GM21737 (cell line): Measurements from ENCODE around the gene REPS1.
"Not testable (repeated sequence)": the region's sequence is repeated elsewhere in the genome, so short reads cannot be mapped to it uniquely, and the experiment has no call there.

Experiments used
- ATAC-seq: cut with Tn5 transposase; IDR thresholded peaks from one replicate; pipeline ENCODE4 v1.9.1; 2021; ENCODE audit warnings: mild to moderate bottlenecking, moderate library complexity; ENCODE audit not compliant: unreplicated experiment

The REPS1 gene

GRCh38 chr6:138987643-138988468 lies at the start of gene REPS1:
REPS1 (minus strand) TSS chr6:138988253; CDS start chr6:138987682, 571 bp downstream.
- peak; percentile 95 for ATAC-seq

DNA sequence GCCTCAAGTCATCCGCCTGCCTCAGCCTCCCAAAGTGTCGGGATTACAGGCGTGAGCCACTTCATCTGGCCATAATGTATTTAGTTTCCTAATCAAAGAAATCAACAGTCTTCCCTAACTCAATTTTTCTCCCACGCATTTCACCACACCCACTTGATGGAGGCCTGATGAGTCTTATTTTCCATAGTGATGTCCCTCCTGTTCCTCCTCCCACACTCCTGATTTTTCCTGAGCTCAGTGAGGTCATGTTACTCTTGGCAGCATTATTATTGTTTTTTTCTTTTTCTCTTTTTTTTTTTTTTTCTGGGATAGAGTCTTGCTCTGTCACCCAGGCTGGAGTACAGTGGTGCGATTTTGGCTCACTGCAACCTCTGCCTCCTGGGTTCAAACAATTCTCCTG lies 49.4 kb upstream of the REPS1 start:
- no peak for ATAC-seq

GRCh38 chr6:139030228-139030963 lies 42.3 kb upstream of the REPS1 start:
- peak; percentile 38 for ATAC-seq

GRCh38 chr6:139029470-139030227 lies 41.6 kb upstream of the REPS1 start:
- peak; percentile 35 for ATAC-seq

DNA sequence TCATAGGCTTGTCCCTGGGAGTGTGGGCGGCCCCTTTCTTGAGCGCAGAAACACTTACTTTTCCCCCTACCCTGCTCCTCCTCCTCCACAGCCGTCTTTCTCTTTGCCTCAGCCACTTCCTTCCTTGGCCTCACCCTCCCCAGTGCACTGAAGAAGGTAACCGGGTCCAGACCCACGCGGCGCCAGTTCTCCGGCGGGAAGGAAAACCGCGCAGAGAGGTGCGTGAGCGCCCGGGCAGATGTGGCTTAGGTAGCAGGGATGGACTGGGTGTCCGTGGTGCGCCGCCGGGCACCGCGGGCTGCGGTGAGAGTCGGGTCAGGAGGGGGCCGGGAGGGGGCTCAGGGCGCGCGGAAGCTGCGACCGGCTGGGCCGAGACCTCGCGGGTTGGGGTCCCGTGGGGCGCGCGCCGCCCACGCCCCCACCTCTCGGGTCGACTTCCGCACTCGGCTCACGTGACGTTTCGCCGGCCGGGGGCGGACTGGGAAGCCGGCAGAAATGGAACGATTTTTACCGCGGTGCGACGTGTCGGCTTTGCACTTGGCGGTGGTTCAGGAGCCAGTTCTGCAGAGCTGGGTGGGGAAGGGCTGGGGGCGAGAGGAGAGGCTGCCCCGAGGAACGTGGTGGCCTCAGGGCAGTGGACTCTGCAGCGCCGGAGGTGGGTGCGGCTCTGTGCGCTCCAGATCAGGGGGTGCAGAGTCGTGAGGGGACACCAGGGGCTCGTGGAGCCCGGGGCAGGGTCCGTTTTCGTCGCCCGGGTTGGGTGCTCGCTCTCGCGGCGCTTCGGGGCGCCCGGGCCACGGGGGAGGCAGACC lies 40.8 kb upstream of the REPS1 start, which contains the start of gene ABRACL:
TSS of gene ABRACL (plus strand) at position 88 of the 812 bp plus-strand sequence. CDS start 5,416 bp downstream, outside the sequence.
- peak; percentile 61 for ATAC-seq

DNA sequence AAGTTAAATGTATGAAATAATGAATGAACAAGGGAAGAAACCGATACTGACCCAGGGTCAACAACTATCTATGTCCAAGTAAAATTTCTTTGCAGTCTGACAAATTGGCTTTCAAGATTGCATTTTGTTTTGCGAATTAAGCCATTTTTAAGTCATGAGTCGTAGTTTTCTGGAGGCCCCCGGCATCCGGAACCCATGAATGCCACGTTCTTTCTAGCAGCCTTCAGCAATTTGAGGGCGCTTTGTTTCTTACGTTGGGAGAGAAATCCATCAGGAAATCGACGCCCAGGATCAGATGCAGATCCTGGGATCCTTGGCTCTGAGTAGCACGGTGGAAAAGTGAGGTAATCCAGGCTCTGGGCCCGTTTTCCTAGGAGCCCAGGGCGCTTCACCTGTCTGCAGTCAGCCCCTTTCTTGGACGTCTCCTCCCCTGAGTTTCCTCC lies 40.2 kb upstream of the REPS1 start:
- ATAC-seq = peak; percentile 3

DNA sequence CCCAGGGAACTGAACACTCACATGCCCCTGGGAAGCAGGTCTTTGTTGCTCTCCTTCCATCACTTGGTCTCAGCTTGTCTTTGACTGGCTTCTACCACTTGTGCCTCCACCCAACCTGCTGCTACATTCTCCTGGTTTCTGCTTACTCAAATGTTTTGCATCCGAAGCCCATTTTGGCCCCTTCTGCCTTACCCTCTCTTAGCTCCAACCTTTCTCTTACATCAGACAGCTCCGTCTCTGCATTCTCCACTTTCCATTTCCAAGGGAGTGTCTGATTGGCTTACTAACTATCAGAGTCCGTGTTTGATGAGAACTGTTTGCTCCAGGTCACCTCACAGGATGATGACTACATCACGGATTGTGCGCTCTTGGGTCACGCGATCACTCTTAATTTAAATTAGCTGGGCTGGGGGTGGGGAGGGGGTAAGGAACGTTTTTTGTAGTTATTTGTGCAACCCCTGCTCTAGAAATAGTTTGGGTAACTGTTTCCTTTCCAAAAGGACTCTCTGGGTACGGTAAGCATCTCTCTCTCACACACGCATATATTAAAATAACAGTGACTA lies 39.6 kb upstream of the REPS1 start:
- ATAC-seq = peak; percentile 21

DNA sequence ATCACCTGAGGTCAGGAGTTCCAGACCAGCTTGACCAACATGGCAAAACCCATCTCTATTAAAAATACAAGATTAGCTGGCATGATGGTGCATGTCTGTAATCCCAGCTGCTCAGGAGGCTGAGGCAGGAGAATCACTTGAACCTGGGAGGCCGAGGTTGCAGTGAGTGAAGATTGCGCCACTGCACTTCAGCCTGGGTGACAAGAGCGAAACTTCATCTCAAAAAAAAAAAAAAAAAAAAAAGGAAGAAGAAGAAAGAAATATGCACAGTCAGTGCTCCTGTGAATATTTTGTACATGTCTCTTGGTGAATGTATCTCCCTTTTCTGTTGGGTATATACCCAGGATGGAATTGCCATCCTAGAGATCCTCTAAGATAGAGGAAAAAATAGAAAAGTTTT lies 37.4 kb upstream of the REPS1 start:
- not testable (repeated sequence) for ATAC-seq

- ATAC-seq = no peak
These were observed 32.6 kb upstream of the REPS1 start for GRCh38 chr6:139020689-139021088.

- no peak for ATAC-seq
These were observed 31.7 kb upstream of the REPS1 start for GRCh38 chr6:139019722-139020121.

- ATAC-seq = no peak
These were observed 29.2 kb upstream of the REPS1 start for GRCh38 chr6:139017227-139017626.

DNA sequence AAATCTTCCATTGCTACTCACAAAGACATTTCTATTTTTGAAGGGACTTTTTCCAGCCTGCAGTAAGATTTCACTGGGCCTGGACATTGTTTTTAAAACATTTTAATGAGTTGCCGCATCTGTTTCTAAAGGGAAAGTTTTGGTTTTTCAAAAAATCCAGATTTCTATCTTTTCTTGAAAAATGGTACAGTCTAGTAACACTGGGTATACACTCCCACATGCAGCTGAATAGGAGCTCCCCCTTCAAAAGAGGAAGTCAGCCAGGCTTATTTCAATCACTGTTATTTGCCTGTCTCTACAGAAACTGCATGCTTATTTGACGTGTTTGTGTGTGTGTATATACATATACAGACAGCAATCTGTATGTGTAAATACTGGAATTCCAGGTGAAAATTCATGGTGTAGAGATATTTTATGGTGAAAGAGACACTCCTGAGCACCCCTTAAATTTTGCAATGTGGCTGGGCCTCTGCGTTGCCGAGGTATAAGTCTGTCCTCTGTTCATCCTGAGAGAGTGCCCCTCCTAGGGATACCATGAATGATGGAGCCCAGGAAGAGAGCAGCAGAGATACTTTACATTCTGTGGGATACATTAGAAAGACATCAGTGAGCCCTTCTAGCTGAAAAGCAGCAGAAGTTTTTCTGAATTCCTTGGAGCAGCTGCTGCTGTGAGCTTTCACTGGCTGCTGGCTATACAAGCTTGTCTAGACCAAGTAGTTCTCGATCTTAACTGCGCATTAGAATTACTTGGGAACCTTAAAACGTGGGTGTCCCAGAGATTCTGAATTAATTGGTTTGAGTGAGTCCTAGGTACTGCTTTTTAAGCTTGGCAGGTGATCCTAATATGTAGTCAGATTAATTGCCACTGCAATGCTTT lies 28.5 kb upstream of the REPS1 start:
- no peak for ATAC-seq

DNA sequence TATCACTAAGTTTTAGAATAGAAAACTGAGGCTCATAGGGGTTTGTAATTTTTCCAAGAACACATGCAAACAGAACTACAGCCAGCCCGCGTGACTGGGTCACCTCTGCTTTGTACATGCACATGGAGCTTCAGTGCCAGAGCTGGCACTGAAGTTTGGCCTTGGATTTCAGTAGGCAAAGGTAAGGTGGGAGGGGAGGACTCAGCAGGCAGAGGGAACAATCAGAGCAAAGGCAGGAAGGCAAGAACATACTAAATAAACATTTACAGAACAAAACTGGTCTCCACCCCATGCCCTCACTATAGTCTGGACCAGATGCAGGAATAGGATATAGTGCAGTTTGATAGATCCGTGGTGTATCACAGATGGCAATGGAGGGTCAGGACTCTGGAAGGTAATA lies 26.9 kb upstream of the REPS1 start:
- no peak for ATAC-seq

DNA sequence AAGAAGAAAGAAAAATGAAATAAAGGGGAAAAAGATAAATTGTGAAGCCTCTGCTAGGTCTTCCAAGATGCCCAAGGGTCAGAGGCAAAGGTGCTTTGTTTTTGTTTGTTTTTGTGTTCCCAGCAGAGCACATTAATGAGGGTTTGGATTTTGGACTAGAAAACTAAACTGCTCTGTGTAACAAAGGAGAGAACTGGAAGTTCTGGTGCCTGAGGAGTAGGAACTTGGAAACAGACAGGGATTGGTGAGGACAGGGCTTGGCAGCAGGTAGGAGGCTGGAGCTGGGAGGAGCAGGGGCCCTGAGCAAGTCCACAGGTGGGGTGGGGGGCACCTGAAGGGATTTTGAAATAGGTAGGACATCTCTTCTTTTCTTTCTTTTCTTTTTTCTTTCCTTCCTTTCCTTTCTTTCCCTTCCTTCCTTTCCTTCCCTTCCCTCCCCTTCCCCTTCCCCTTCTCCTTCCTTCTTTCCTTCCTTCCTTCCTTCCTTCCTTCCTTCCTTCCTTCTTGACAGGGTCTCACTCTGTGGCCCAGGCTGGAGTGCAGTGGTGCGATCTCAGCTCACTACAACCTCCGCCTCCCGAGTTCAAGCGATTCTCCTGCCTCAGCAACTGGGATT lies 25.2 kb upstream of the REPS1 start:
- ATAC-seq = no peak

- ATAC-seq = no peak
These were observed 23.9 kb upstream of the REPS1 start for GRCh38 chr6:139011980-139012379.

DNA sequence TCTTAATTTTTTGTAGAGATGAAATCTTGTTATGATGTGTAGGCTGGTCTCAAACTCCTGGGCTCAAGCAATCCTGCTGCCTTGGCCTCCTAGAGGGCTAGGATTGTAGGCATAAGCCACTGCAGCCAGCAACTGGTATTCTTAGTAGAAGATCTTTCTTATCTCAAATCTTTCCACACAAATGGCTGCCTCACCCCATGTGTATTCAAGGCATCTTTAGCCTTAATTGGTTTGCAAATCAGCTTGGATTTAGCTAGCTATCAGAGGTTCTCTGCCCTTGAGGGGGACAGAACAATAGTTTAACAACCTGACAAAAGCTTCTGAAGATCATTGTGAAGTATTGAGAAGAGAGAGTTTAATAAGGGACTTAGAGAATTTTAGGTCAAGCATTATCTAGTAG lies 22.6 kb upstream of the REPS1 start:
- no peak for ATAC-seq

DNA sequence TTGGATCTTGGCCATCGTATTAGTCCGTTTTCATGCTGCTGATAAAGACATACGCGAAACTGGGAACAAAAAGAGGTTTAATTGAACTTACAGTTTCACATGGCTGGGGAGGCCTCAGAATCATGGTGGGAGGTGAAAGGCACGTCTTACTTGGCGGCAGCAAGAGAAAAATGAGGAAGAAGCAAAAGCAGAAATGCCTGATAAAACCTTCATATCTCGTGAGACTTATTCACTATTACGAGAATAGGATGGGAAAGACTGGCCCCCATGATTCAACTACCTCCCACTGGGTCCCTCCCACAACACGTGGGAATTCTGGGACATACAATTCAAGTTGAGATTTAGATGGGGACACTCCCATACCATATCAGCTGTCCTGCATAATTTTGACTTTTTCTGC lies 20.1 kb upstream of the REPS1 start:
- ATAC-seq = no peak

DNA sequence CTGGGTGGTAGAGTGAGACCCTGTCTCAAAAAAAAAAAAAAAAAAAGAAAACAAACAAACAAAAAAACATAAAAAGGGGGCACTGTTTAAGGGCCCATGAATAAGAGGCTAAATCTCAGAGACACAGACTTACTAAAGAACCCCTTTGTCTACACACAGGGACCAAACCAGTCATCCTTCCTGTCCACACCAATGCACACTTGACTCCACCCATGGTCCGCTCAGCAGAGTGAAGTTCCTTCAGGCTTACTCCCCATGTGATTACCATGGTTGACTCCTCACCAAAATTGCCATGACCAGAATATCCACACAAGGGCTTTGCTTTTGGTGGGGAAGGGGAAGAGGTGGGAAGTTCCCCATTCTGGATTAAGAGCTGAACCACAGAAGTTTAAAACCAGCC lies 19.4 kb upstream of the REPS1 start:
- ATAC-seq = no peak

DNA sequence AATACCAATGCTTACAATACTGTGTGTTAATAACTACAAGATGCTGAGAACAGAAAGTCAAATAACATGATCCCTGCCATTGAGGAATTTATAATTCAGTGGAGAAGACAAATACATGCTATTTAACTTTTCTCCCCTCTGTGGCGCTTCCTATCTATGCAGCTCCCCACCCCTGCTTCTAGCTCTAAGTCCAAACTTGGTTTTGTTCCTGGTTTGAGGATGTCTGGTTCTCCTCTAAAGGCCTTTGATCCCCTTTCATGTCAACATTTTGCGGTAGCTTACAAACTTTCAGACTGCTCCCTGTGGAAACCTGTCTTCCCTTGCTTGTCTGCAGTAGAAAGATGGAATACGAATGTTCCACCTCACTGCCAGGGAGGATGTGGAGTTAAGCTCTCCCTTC lies 18.4 kb upstream of the REPS1 start:
- no peak for ATAC-seq
